DMS114 treated with DMSO at 0.1 percent for 48 hours (cell line): ENCODE measurements around the gene ARFIP1.

Experiments used
- DNase-seq: peaks from one replicate; lab custom pipeline; 2025; ENCODE audit not compliant: unreplicated experiment; lab: John Stamatoyannopoulos, UW

ARFIP1 gene

GRCh38 chr4:152936446-152937335 is 156.9 kb downstream of the ARFIP1 start:
- DNase-seq: no peak

DNA sequence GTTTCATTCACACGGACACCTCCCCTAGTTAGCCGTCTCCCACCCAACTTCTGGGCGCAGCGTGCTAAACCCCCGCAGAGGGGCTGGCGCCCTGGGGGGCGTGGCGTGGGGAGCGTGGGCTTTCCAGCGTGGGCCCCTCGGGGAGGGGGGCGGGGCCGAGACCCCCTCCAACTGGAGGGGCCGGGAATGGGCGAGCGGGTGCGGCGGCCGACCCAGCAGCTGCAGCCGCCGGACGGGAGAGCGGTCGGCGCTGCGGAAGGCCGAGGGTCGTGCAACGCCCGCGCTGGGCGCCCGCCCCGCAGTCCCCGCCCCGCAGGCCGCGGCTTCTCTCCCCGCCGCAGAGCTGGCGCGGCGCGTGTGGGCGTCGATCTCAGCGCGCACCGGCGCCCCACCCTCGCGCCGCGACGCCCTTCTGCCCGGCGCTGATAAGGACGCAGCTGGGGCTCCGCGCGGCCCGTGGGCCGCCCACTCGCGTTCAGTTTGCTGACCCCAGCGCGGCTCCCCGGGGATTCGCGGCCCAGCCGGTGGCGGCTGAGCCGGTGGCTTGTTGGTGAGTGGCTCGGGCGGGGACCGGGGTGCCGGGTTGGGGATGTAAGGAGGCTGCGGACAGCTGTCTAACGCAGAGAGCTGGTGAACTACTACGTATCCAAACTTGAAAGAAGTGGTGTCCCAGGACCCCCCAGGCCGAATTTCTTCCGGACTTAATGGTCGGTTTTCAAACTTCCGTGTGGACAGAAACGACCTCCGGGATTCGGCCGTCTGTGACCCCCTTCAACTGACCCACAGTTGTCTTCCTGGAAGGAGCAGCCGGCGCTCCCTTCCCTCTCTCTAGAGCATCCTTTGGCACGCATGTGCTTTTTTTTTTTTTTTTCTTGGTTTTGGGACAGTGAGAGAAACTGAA is 157.8 kb downstream of the ARFIP1 start:
- no peak for DNase-seq

GRCh38 chr4:152938237-152938947 is 158.6 kb downstream of the ARFIP1 start:
- DNase-seq: no peak

GRCh38 chr4:152939621-152940020 is 159.9 kb downstream of the ARFIP1 start:
- no peak for DNase-seq

DNA sequence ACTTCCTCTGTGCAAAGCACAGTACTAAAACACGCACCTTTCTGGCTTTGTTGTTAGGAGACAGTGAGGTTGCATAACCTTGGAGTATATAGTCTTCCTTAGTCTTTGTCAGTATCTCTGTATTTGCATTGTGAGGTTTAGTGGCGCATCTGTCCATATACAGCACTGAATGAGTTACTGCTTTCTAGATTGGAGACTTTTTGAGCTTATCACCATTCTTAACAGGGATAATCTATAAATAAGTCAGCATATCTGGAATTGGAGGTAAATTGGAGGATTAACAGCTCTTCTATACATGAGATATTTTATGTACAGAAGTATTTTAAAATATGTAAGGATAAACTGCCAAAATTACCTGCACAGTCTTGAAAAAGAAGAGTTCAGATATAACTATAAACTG is 160.7 kb downstream of the ARFIP1 start:
- DNase-seq: no peak

DNA sequence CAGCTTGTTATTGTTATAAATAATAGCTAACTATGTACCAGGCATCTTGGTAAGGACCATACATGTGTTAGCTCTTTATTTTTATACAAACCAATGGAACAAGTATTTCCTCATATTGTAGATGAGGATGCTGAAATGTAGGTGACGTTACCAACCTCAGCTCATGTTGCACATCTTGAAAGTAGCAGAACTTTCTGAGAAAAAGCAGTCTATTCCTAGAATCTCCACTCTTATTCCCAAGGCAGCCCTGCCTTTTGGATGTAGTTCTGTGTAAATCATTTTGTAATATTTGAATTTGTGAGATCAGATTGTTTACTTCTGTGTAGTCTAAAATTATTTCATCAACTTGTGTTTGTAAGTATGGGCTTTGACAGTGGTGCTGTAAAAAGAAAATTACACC is 161.7 kb downstream of the ARFIP1 start:
- DNase-seq: no peak

- DNase-seq: no peak
These were observed 162.6 kb downstream of the ARFIP1 start for GRCh38 chr4:152942346-152942745.

DNA sequence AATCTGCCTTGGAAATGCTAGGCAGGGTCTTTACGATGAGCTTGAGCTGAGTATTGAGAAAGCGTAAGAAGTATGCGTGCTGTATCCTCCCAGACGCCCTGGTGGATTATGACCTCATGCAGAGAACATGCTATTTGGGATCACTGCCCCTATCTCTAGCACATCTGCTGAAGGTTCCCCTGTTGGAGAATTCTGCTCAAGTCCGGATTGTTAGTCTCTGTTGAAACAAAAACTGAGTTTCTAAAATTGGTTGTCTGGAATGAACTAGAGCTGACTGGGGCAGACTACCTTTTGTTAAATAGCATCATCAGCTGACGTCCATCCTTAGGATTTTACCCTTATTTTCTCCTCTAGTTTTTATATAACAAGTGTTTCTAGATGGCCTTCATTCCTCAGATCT is 163.9 kb downstream of the ARFIP1 start:
- no peak for DNase-seq

GRCh38 chr4:152944666-152945320 is 165.0 kb downstream of the ARFIP1 start:
- no peak for DNase-seq

GRCh38 chr4:152945639-152946038 is 165.9 kb downstream of the ARFIP1 start:
- no peak for DNase-seq

DNA sequence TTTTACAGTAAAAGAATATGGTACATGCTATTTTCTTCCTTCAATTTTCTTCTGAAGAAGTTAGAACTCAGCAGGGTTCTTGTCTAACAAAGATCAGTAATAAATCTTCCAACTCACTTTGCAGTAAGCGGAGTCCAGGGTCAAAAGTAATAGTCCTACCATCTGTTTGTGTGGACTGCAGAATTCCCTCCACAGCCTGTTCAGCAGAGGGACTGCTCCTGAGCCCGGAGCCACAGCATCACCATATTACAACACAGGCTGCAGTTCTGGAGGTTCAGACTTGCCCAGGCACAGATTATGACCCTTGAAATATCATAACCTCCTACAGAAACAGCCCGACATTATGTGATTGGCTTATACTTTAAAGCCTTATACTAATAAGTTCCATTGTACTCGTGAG is 166.7 kb downstream of the ARFIP1 start:
- DNase-seq: no peak

DNA sequence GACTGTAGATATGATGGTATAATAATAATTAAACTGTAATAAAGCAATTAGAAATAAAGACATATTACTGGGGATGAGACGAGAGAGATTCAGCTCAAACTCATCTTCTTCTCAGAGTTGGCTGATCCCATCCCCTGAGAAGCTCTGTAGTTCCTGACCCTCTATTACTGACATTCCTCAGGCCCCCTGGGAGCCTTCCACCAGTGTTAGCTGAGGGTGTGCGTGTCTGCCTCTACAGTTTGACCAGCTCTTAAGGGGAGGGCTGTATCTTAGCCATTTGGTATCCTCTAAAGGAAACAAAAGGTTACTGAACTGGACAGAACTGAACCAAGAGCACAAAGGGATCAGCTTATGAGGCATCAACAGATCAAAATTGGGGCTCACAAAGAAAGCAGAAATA is 167.6 kb downstream of the ARFIP1 start:
- DNase-seq: no peak

GRCh38 chr4:152949930-152950329 is 170.2 kb downstream of the ARFIP1 start:
- no peak for DNase-seq

DNA sequence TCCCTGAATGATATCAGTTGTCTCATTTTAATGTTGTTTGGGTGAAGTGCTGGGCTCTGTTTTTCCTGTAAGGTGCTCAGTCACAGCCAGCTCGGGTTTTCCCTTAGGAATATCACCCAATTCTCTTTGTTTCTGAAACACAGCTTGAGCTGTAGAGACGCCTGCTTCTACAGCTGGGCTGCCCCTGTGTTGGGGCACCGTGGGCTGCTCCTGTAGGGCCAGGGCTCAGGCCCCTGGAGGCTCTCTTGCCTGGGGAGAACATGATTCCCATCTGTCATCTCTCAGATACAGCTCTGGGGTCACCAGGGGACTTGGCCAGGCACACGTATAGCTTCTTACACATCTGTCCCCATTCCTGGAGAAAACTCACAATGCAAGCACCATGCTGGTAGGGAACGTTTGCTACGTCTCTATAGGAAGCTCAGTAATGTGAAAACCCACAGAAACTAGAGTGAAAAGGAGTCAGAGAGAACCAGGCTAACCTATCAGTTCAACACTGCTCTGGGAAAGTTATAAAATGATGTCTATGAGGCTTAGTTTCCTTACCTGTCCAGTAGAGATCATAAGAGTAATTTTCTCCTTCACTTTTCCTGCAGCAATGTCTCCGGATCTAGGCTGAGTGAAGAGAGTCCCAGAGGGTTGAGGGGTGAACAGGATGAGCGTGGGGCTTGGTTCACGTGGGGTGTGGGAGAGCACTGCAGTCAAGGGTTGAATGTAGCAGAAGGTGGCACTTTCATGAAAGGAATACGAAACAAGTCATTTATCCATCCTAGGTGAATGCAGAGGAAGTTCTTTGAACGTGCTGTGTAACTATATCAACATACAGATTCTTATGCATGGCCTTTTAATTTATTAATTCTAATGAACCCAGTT is 170.9 kb downstream of the ARFIP1 start:
- DNase-seq: no peak

DNA sequence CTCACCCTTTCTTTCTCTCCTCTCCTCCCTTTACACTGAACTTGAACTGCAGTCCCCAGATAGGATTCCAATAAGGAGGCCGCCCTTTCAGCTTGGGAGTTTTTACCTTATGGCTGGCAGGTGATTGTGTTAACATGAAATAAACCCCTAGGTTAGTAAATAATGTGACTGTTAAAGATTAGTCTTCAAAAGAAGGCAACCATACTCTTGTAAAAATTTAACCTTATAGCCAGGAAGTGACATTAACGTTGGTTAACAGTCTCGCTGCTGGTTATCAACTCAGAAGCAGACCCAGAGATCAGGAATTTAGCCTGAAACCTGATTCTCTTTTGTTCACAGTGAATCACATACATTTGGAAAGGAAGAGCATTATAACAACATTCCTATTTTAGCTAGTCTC is 171.6 kb downstream of the ARFIP1 start:
- no peak for DNase-seq

DNA sequence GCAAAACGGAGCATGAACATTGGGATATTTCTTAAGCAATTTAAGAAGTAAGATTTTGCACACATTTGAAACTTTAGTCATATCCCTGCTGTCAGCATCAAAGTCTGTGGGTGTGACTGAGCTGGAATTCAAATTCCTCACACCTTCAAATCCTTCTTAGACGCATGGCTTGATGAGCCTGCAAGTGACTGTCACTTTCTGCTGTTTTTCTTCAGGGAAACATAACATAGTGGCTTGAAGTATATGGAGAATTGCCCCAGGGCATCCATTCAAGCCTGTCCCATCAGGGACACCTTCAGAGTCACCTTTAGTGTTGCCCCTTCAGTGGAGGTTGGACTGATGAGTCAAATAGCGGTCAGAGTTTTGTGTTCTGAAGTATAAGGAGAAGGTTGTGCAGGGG is 173.8 kb downstream of the ARFIP1 start:
- DNase-seq: no peak

- no peak for DNase-seq
These were observed 175.0 kb downstream of the ARFIP1 start for GRCh38 chr4:152954741-152955140.

GRCh38 chr4:152956147-152956546 is 176.4 kb downstream of the ARFIP1 start:
- DNase-seq: no peak

GRCh38 chr4:152956650-152957436 is 177.1 kb downstream of the ARFIP1 start:
- DNase-seq: no peak
